Left lung (tissue), 10 donors: ENCODE results near the gene ANGPTL2. TPM values are rescaled to one million over a fixed set of nuclear protein-coding genes. Genes with fewer than 3 reads are reported as not detected.

Experiments used
- ATAC-seq: fragments of 200-7000 bp; cut with Tn5 transposase; one replicate; pipeline ENCODE4 v1.9.1; 2020; ENCODE audit warnings: moderate library complexity
- DNase-seq, 4 donors: peaks; one replicate each; pipeline ENCODE4 v3.0.0-alpha.2; 2013 to 2020
- H3K27ac ChIP-seq, 2 donors: fragments of 200-600 bp; sonication (generic) in 1 of 2; one replicate each; pipeline versions ENCODE4 v1.5.0 to v1.8.0; 2020 to 2021
- H3K27me3 ChIP-seq, 2 donors: fragments of 200-600 bp; sonication (generic) in 1 of 2; one replicate each; pipeline versions ENCODE4 v1.5.0 to v1.8.0; 2020 to 2021
- H3K36me3 ChIP-seq, 2 donors: fragments of 200-600 bp; sonication (generic) in 1 of 2; one replicate each; pipeline versions ENCODE4 v1.5.0 to v1.8.0; 2020 to 2021
- H3K4me1 ChIP-seq, 2 donors: fragments of 200-600 bp; one replicate each; pipeline ENCODE4 v1.8.0; 2021
- H3K4me3 ChIP-seq, 2 donors: fragments of 200-600 bp; sonication (generic) in 1 of 2; one replicate each; pipeline versions ENCODE4 v1.5.0 to v1.8.0; 2020 to 2021; ENCODE audit warnings: mild to moderate bottlenecking in 1 of 2
- H3K9me3 ChIP-seq, 2 donors: fragments of 200-600 bp; sonication (generic) in 1 of 2; one replicate each; pipeline versions ENCODE4 v1.5.0 to v1.8.0; 2020 to 2021
- intact Hi-C, 2 donors: fragments of 100-400 bp; cut with DNase I; formaldehyde crosslinking; loops; one replicate each; pipeline versions ENCODE4 v1.11.2 to v1.14.2; 2022
- polyA plus RNA-seq, 6 donors: library from polyadenylated mRNA; unstranded; fragments of 120-200 nt; gene quantifications; one replicate each; pipeline ENCODE4 v1.2.1, GENCODE V29; 2013; ENCODE audit not compliant: insufficient read length in 6 of 6
- total RNA-seq, 2 donors: library from RNA; stranded (reverse); fragmentation: NEBNext Ultra II Directional; extraction: Animal tissue kit (Norgen Biotek cat#: 25700); gene quantifications; one replicate each; pipeline ENCODE4 v1.2.1, GENCODE V29; 2021
- TF ChIP-seq, protein P1 (sequence below), 2 donors: fragments of 200-600 bp; sonication (generic) in 1 of 2; IDR thresholded peaks; one replicate each; pipeline versions ENCODE4 v1.5.0 to v1.8.0; 2021; ENCODE audit warnings: antibody characterized with exemption in 2 of 2
- donor health status: DM: no; HTN: yes; CAD: no.
- donor health status: DM: no; HTN: no; CAD: no.

The ANGPTL2 gene
- total and polyA plus RNA-seq, 8 donors: 22.7 to 34.7 (median 30.1) TPM

GRCh38 chr9:127136081-127136879 is 13.8 kb upstream of the ANGPTL2 start:
- no peak overlapping the region for H3K27ac ChIP-seq
- intact Hi-C loops: no loop called here
- TF ChIP-seq, protein P1, sequence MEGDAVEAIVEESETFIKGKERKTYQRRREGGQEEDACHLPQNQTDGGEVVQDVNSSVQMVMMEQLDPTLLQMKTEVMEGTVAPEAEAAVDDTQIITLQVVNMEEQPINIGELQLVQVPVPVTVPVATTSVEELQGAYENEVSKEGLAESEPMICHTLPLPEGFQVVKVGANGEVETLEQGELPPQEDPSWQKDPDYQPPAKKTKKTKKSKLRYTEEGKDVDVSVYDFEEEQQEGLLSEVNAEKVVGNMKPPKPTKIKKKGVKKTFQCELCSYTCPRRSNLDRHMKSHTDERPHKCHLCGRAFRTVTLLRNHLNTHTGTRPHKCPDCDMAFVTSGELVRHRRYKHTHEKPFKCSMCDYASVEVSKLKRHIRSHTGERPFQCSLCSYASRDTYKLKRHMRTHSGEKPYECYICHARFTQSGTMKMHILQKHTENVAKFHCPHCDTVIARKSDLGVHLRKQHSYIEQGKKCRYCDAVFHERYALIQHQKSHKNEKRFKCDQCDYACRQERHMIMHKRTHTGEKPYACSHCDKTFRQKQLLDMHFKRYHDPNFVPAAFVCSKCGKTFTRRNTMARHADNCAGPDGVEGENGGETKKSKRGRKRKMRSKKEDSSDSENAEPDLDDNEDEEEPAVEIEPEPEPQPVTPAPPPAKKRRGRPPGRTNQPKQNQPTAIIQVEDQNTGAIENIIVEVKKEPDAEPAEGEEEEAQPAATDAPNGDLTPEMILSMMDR (IDR thresholded peaks at IDR 0.05): no peak
- no peaks in the 10 kb centered on the region for H3K9me3 ChIP-seq
- no peak overlapping the region for H3K4me3 ChIP-seq
- H3K27me3 ChIP-seq: no peaks in the 10 kb centered on the region
- no peak for DNase-seq
- peaks cover 17 to 21% of the 10 kb centered on the region in 2 donors for H3K4me1 ChIP-seq
- H3K36me3 ChIP-seq: no peaks in the 10 kb centered on the region
- no peak for ATAC-seq

- no peak for ATAC-seq
- Histone ChIP-seq H3K9me3 (no peaks in the 10 kb centered on the region), H3K27ac (no peak overlapping the region), H3K4me3 (no peak overlapping the region), H3K36me3 (no peaks in the 10 kb centered on the region), H3K27me3 (no peaks in the 10 kb centered on the region), H3K4me1 (peaks cover 24 to 31% of the 10 kb centered on the region in 2 donors)
- intact Hi-C loops: no loop called here
- DNase-seq: no peak
- TF ChIP-seq, protein P1 (IDR thresholded peaks at IDR 0.05): no peak
Measured at GRCh38 chr9:127135056-127135745, 12.8 kb upstream of the ANGPTL2 start.

GRCh38 chr9:127133739-127134167 is 11.3 kb upstream of the ANGPTL2 start:
- peak overlapping the region; percentile 24 to 80 for H3K27ac ChIP-seq
- ATAC-seq (peak; percentile 38), DNase-seq (peak in 2 of 4 donors; percentile 55 to 72)
- TF ChIP-seq, protein P1 (IDR thresholded peaks at IDR 0.05): no peak
- H3K27me3 ChIP-seq: no peaks in the 10 kb centered on the region
- intact Hi-C loops: no loop called here
- no peak overlapping the region for H3K4me3 ChIP-seq
- no peaks in the 10 kb centered on the region for H3K9me3 ChIP-seq
- H3K36me3 ChIP-seq: no peaks in the 10 kb centered on the region
- H3K4me1 ChIP-seq: peaks cover 28 to 38% of the 10 kb centered on the region in 2 donors

- Histone ChIP-seq H3K27ac (peak overlapping the region; percentile 24 to 80), H3K4me1 (peaks cover 33 to 38% of the 10 kb centered on the region in 2 donors), H3K9me3 (no peaks in the 10 kb centered on the region), H3K27me3 (no peaks in the 10 kb centered on the region), H3K4me3 (no peak overlapping the region), H3K36me3 (no peaks in the 10 kb centered on the region)
- DNase-seq (peak in 3 of 4 donors; percentile 54 to 76 (median 68)), ATAC-seq (peak; percentile 74)
- intact Hi-C loops: no loop called here
- TF ChIP-seq, protein P1 (IDR thresholded peaks at IDR 0.05): no peak
Measured at GRCh38 chr9:127132921-127133647, 10.6 kb upstream of the ANGPTL2 start.
